NCI-H2227 (cell line): ENCODE results near the gene FLT4.
"Not testable (repeated sequence)": the region's sequence is repeated elsewhere in the genome, so short reads cannot be mapped to it uniquely, and the experiment has no call there.

Source experiments
- DNase-seq: peaks from one replicate; lab custom pipeline; 2025; ENCODE audit not compliant: unreplicated experiment; lab: John Stamatoyannopoulos, UW

Gene FLT4

GRCh38 chr5:180670586-180671359 lies 21.4 kb upstream of the FLT4 start:
- peak; percentile 41 for DNase-seq

- DNase-seq, result no peak
Measured at GRCh38 chr5:180670157-180670556, 20.8 kb upstream of the FLT4 start.

GRCh38 chr5:180669661-180670060 lies 20.3 kb upstream of the FLT4 start:
- DNase-seq, result no peak

- DNase-seq, result no peak
Measured at GRCh38 chr5:180668835-180669596, 19.6 kb upstream of the FLT4 start.

- DNase-seq, result no peak
Measured at GRCh38 chr5:180666812-180667211, 17.4 kb upstream of the FLT4 start.

GRCh38 chr5:180665682-180666404 lies 16.4 kb upstream of the FLT4 start:
- DNase-seq, result no peak

- DNase-seq, result no peak
Measured at GRCh38 chr5:180658774-180659564, 9.6 kb upstream of the FLT4 start.

GRCh38 chr5:180655243-180655642 lies 5.8 kb upstream of the FLT4 start:
- DNase-seq, result not testable (repeated sequence)

GRCh38 chr5:180652771-180653170 lies 3.4 kb upstream of the FLT4 start:
- DNase-seq, result no peak

GRCh38 chr5:180652346-180652745 lies 2.9 kb upstream of the FLT4 start:
- DNase-seq, result no peak

- DNase-seq, result no peak
Measured at GRCh38 chr5:180648658-180649296, 623 bp downstream of the FLT4 start.

GRCh38 chr5:180647941-180648500 lies 1.4 kb downstream of the FLT4 start:
- DNase-seq, result no peak

GRCh38 chr5:180647465-180647864 lies 1.9 kb downstream of the FLT4 start:
- no peak for DNase-seq

GRCh38 chr5:180646963-180647305 lies 2.5 kb downstream of the FLT4 start:
- no peak for DNase-seq

- no peak for DNase-seq
Measured at GRCh38 chr5:180646289-180646962, 3.0 kb downstream of the FLT4 start.

- no peak for DNase-seq
Measured at GRCh38 chr5:180645274-180646204, 3.9 kb downstream of the FLT4 start.

- DNase-seq, result no peak
Measured at GRCh38 chr5:180644825-180645273, 4.6 kb downstream of the FLT4 start.

GRCh38 chr5:180644129-180644824 lies 5.1 kb downstream of the FLT4 start:
- no peak for DNase-seq
